Amniotic stem cell (primary cell): ENCODE measurements around the gene RNF180.
"Not testable (repeated sequence)": the region's sequence is repeated elsewhere in the genome, so short reads cannot be mapped to it uniquely, and the experiment has no call there.

Experiments used
- DNase-seq: peaks from one replicate; lab custom pipeline; 2025; lab: John Stamatoyannopoulos, UW

The RNF180 gene

GRCh38 chr5:64180661-64181343 lies 15.2 kb downstream of the RNF180 start:
- no peak for DNase-seq

DNA sequence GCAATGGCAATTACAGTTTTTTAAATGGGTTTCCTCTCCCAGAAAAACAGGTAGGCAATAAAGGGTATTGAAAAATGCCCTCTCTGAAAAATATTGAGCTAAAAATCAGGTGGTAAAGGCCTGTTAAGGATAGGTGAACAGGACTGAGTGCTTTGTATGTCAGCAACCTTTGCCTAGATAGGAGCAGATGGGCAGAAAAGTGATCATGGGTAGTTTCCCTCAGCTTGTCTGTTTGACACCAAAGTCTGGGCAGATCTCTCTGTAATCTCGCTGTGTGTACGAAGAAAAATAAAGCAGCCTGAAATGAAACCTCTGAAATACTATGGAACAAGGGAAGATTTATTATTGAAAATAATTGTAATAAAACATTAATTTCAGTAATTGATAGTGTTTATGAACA lies 15.8 kb downstream of the RNF180 start:
- no peak for DNase-seq

- DNase-seq, result no peak
Observed at GRCh38 chr5:64183956-64184355, 18.3 kb downstream of the RNF180 start.

GRCh38 chr5:64184832-64185231 lies 19.2 kb downstream of the RNF180 start:
- no peak for DNase-seq

- no peak for DNase-seq
Observed at GRCh38 chr5:64188776-64189175, 23.1 kb downstream of the RNF180 start.

DNA sequence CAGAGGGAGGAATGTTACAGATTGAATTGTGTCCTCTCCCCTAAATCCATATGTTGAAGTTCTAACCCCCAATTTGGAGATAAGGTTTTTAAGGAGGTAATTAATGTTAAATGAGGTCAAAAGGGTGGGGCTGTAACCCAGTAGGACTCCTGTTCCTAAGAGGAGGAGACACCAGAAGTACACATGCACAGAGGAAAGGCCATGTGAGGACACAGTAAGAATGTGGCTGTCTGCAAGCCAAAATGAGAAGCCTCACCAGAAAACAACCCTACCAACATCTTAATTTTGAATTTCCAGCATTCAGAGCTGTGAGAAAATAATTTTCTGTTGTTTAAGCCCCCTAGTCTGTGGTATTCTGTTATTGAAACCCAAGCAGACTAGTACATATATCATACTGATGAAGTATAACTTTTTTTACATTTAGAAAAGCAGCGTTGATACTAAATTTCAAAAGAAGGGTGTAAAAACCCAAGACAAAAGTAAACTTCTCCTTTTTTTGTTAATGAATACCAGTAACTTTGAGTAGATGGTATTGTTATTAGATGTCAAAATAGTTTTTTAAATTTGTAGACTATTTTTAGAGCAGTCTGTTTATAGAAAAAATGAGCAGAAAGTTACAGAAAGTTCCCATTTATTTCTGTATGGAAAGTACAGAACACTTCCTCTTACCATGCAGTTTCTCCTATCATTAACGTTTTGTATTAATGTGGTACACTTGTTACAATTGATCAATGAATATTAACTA lies 25.1 kb downstream of the RNF180 start:
- no peak for DNase-seq

- DNase-seq, result no peak
Observed at GRCh38 chr5:64195981-64196380, 30.3 kb downstream of the RNF180 start.

- no peak for DNase-seq
Observed at GRCh38 chr5:64199425-64199824, 33.8 kb downstream of the RNF180 start.

DNA sequence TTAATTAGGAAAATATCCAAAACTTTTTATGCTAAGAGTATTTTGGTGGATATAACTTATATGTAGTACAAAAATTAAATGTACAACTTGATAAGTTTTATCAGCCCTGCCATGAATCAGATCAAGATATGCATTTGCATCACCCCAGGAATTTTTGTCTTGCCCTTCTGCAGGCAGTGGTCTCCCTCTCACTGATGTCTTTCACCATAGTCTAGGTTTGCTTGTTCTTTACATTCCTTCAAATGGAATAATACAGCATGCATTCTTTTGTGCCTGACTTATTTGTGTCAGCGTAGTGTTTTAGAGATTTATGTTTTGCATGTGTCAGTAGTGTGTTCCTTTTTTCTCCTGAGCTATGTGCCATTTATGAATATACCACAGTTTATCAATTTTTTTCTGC lies 36.4 kb downstream of the RNF180 start:
- DNase-seq, result no peak

GRCh38 chr5:64206653-64207052 lies 41.0 kb downstream of the RNF180 start:
- no peak for DNase-seq

DNA sequence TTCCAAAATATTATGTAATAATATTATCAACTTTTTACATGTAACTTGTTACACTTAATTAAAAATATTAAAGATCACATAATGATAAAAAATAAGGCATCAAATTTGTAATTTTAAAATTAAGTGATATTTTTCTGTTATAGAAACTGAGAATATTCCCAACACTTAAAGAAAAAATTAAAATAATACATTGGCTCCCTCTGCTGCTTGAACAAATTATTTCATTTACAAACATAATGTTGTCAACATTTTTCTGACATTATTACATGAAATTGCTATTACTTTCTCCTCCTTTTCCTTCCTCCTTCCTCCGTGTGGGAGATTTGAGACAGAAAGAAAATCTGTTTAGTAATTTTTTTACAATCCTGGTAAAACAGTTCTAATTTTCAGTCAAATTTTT lies 42.3 kb downstream of the RNF180 start:
- DNase-seq, result no peak

- no peak for DNase-seq
Observed at GRCh38 chr5:64209353-64209752, 43.7 kb downstream of the RNF180 start.

- DNase-seq, result peak; percentile 64
Observed at GRCh38 chr5:64210866-64211265, 45.2 kb downstream of the RNF180 start.

DNA sequence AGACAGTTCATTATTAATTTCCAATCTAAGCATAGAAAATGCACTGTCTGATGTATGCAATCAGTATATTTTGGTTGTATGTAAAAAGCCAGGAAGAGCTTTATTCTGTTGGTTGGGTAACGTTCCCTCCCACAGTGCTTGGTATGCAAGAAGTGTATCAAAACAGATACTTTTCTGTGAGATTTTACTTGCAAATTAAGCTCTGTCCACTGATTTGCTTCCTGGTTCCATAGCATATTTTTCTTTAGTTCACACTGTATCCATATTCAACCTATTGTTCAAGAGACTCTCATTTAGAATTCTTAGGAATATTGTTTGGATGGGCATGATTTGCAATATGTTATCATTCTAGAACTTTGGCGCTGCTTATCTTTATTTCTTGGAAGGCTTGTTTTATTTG lies 47.4 kb downstream of the RNF180 start:
- no peak for DNase-seq

- DNase-seq, result no peak
Observed at GRCh38 chr5:64213531-64213930, 47.9 kb downstream of the RNF180 start.

DNA sequence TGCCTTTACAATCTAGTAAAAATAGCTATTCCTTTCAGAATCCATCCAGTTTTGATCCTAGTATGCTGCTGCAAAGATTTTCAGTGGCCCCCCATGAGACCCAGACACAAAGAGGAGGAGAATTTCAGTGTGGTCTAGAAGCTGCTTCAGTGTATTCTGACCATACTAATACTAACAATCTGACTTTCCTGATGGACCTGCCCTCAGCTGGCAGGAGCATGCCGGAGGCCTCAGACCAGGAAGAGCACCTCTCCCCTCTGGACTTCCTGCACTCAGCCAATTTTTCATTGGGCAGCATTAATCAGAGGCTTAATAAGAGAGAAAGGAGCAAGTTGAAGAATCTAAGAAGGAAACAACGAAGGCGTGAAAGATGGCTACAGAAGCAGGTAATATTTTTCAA lies 48.5 kb downstream of the RNF180 start:
- DNase-seq, result no peak

GRCh38 chr5:64221911-64222310 lies 56.3 kb downstream of the RNF180 start:
- DNase-seq, result no peak

GRCh38 chr5:64225286-64225981 lies 59.8 kb downstream of the RNF180 start:
- DNase-seq, result not testable (repeated sequence)

GRCh38 chr5:64227131-64227537 lies 61.5 kb downstream of the RNF180 start:
- not testable (repeated sequence) for DNase-seq

GRCh38 chr5:64229163-64229774 lies 63.6 kb downstream of the RNF180 start:
- peak; percentile 40 for DNase-seq

DNA sequence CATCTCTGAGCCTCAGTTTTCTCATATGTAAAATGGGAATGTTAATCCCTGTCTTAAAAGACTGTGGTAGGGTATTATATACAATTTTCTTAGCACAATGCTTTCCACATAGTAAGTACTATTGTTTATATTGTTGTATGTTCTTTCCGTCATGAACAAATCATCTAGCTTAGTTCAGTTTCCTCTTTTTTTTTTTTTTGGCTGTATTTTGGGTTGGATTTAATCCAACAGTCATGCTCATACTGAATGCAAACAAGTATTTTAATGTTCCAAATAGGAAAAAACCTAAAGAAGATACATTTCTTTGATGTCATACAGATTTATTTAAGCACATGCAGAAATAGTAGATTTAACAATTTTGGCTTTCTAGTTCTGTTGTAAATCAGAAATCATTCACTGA lies 95.1 kb downstream of the RNF180 start:
- no peak for DNase-seq

- DNase-seq, result no peak
Observed at GRCh38 chr5:64269164-64269563, 103.5 kb downstream of the RNF180 start.

- no peak for DNase-seq
Observed at GRCh38 chr5:64273276-64273675, 107.6 kb downstream of the RNF180 start.
